Embryonic facial prominence (tissue), 1 donor: ENCODE measurements around the gene PCCA.
"Not testable (repeated sequence)": the region's sequence is repeated elsewhere in the genome, so short reads cannot be mapped to it uniquely, and the experiment has no call there.

ENCODE experiments used
- DNase-seq: peaks from one replicate; pipeline ENCODE4 v3.0.0-alpha.2; 2016; ENCODE audit errors: extremely low spot score

PCCA gene

DNA sequence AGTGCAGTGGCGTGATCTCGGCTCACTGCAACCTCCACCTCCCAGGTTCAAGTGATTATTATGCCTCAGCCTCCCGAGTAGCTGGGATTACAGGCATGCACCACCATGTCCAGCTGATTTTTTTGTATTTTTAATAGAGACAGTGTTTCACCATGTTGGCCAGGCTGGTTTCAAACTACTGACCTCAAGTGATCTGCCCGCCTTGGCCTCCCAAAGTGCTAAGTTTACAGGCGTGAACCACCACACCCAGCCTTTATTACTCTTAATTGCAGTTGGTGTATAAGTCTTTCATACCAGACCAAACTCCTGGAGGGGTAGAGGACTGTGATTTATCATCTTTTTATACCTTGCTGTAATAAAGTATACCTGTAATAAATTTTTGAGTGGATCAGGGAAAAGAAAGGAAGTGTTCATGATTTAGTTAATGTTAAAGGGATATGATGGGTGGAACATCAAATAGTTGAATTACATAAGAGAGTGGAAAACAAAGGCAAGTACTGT, 52.6 kb downstream of the PCCA start:
- DNase-seq = not testable (repeated sequence)

- DNase-seq = no peak
Measured at GRCh38 chr13:100146534-100146933, 57.6 kb downstream of the PCCA start.

DNA sequence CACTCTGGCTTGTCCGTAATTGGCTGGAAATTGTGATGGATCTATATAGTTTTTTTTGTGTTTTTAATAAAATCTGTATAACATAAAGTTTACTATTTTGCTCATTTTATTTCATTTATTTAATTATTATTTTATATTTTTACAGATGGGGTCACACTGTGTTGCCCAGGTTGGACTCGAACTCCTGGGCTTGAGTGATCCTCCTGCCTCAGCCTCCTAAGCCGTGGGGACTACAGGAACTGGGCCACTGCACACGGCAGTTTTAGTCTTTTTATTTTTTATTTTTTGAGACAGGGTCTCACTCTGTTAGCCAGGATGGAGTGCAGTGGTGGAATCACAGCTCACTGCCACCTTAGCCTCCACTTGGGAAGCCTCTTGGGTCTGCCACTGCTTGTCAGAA, 58.9 kb downstream of the PCCA start:
- DNase-seq = no peak

DNA sequence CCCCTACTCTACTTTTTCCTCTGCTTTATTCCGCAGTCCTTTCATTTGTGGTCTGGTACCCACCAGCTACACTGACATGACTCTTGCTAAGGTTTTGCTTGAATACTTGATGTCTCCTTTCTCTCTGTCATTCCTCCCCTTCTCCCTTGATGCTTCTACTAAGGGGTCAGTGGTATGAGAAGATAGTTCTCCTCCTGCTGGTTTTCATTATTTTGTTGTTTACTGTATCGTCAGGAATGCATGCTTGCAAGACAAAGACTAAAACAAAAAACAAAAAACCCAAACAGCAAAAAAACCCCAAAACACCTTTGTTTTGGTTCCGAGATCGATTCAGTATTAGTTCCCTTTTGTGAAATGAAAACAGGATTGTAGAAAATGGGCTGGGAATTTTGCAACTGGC, 59.5 kb downstream of the PCCA start:
- DNase-seq = no peak

- DNase-seq = no peak
Measured at GRCh38 chr13:100149389-100149788, 60.5 kb downstream of the PCCA start.

- DNase-seq = not testable (repeated sequence)
Measured at GRCh38 chr13:100150711-100151110, 61.8 kb downstream of the PCCA start.

DNA sequence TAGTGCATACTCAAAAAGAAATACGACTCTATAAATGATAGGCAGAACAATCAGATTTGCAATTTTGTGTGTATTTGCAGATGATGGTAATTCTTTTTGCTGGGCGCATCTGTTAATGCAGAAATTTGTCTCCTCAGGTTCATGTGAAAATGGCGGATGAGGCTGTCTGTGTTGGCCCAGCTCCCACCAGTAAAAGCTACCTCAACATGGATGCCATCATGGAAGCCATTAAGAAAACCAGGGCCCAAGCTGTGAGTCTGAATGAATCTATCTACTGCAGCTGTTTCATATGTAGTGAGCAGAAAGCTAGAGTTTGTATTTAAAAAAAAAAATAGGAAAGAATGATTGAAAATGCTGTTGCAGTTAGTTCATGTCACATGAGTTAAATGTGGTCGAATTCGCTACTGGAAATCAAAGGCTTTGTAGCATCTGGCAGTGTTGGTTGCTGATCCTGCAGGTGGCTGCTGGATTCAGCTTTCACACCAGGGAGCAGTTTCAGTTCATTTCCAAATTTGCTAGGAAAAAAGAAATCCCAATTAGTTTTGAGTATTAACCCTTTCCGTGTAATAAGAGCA, 66.0 kb downstream of the PCCA start:
- no peak for DNase-seq

DNA sequence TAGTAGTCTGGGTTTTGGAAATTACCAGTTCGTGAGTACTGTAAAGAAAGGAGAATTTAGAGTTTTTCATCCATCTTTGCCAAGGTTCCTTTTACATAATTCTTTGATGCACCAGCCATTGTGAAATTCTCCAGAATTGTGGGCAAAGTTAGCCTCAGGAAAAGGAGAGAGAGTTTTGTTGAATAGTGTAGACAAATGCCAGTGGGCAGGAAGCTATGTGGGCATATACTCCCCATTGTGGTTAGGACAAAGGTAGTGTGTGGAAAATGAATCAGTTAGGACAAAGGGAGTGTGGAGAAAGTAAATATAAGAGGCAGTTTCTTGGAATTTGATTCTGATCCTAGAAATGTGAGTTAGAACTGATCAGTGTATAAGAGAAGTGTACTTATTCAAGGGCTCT, 67.9 kb downstream of the PCCA start:
- no peak for DNase-seq

- no peak for DNase-seq
Measured at GRCh38 chr13:100158569-100158968, 69.7 kb downstream of the PCCA start.

GRCh38 chr13:100159584-100159983, 70.7 kb downstream of the PCCA start:
- DNase-seq = no peak

- DNase-seq = no peak
Measured at GRCh38 chr13:100160450-100160849, 71.6 kb downstream of the PCCA start.

- DNase-seq = no peak
Measured at GRCh38 chr13:100163375-100163774, 74.5 kb downstream of the PCCA start.

DNA sequence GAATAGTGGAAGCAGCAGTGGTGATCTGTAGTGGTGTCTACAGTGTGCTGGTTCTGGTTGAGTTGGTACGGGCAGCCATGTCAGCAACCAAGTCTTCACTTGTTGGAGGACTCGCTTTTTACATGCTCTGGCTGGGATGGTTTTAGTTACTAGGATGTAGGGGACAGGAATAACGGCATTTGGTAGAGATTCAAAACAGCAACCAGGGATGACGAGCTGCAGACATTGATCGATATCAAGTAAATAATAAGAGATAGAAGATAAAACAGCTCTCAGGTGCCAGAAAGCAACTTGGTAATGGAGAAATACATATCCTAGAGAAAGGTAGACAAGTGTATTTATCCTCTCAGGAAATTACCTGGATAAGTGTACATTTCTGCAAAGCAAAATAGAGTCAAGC, 84.3 kb downstream of the PCCA start:
- no peak for DNase-seq

DNA sequence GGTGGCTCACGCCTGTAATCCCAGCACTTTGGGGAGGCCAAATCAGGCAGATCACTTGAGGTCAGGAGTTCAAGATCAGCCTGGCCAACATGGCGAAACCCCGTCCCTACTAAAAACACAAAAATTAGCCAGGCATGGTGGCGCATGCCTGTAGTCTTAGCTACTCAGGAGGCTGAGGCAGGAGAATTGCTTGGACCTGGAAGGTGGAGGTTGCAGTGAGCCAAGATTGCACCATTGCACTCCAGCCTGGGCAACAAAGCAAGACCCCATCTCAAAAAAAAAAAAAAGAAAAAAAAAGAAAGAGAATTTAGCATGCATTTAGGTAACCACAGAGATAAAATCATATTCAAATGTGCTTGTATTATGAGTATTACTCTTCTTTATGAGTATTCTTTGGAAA, 85.6 kb downstream of the PCCA start:
- DNase-seq = not testable (repeated sequence)

DNA sequence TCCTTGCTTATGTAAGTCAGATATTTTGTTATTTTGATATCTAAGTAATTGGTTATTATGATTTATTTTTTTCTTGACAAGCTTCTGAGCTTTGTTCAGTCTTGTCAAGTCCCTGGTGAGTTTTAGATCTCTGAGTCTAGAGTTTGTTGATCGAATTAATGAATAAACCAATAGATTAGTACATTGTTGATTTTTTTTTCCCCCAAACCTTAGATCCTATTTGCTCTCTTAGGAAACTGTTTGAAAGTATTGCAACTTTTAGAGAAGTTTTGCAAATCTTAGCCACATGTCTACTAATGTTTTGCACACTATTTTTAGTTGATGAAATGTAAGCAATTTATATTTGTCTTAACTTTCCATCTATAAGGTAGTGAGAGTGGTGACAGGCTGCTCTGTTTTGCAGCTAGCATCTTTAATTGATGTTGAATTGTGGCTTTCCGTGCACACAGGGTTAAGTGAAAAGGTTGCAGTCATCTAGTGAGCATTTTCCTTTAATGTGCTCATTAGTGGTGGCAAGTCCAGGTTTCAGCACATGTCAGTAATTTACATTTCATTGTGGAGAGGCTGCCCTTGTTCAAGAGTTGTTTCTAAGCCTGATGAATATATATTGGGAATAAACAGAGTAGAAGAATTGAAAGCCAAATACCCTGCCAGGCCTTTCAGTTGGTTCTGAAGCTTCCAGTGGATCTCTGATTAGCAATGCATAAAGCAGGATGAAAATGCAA, 86.3 kb downstream of the PCCA start:
- no peak for DNase-seq

DNA sequence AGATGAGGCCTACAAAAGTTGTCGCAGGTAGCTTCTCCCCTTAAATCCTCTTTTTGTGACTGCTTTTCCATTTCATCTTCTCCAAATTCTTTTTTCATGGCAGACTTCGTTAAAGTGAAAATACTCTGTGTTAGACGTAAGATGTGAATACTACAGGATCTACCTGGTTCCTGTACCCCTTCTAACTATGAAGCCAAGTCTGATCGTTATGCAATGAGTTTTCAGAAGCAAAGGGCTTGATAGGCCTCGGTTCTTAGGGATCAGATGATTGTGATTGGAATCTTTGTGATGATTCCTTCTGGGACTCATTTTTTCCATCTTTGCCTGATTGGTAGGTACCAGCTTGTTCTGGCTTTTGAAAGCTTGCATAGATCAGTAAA, 86.9 kb downstream of the PCCA start:
- no peak for DNase-seq

- no peak for DNase-seq
Measured at GRCh38 chr13:100176801-100177400, 88.0 kb downstream of the PCCA start.

GRCh38 chr13:100178309-100178708, 89.4 kb downstream of the PCCA start:
- no peak for DNase-seq

GRCh38 chr13:100179276-100179675, 90.4 kb downstream of the PCCA start:
- no peak for DNase-seq

- no peak for DNase-seq
Measured at GRCh38 chr13:100182900-100183490, 94.1 kb downstream of the PCCA start.

DNA sequence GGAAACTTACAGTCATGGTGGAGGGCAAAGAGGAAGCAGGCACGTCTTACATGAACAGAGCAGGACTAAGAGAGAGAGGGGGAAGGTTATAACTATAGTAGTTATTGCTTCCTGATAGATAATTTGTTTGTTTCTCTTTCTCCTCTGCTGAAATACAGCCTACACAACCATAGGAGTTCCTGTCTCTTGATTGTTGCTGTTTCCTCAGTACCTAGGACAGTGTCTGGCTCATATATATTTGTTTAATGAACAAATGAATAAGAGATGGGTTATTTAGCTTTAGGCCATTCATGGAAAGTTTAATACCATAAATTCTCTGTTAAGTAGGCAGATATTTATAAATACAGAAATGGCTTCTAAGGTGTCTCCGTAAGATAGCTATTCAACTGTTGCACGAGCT, 95.2 kb downstream of the PCCA start:
- DNase-seq = no peak

DNA sequence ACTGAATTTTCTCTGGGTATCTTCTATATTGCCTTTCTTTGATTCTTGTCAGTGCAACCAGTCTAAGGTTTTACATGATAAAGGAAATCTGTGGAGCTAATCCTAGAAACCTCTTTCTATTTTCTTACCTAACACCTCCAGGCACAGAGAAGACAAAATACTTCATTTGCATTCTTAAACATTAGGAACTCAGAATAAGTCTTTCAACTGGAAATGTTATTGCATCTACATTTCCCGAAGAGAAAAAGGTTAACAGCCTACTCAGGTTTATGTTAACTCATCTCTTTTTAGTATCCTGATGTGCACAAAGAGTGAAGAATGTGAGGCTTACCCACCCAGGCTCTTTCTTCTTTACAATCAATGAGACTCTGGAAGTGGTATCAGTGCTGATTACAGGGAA, 106.7 kb downstream of the PCCA start:
- no peak for DNase-seq

DNA sequence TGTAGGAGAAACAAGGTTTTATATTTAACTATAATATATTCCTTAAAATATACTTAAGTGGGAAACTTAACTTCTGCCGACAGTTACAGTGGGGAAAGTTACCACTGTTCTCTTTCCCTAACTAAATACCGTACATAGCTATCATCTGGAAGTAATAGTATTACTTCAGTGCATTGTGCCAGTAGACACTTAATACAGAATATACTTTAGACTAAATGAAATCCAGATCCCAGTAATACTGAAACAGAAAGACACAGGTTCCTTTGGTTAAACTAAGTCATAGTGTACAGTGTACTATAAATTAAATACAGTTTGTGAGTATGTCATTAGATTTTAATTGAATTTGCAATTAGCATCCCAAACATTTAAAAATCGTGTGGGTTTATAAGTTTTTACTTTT, 107.5 kb downstream of the PCCA start:
- peak; percentile 27 for DNase-seq
